Stimulated activated naive CD4-positive, alpha-beta T cell (primary cell): ENCODE measurements around the gene RYR2.
"Not testable (repeated sequence)": the region's sequence is repeated elsewhere in the genome, so short reads cannot be mapped to it uniquely, and the experiment has no call there.

Source experiments
- DNase-seq, 6 experiments: peaks; one replicate each; lab custom pipeline; 2025; lab: John Stamatoyannopoulos, UW

RYR2 gene

GRCh38 chr1:237352747-237353146 is 310.8 kb downstream of the RYR2 start:
- no peak for DNase-seq

- DNase-seq = no peak
These were observed 311.9 kb downstream of the RYR2 start for GRCh38 chr1:237353918-237354317.

GRCh38 chr1:237355022-237355421 is 313.0 kb downstream of the RYR2 start:
- no peak for DNase-seq

- DNase-seq = no peak
These were observed 316.6 kb downstream of the RYR2 start for GRCh38 chr1:237358555-237358954.

GRCh38 chr1:237367758-237368157 is 325.8 kb downstream of the RYR2 start:
- DNase-seq = no peak

- not testable (repeated sequence) for DNase-seq
These were observed 329.5 kb downstream of the RYR2 start for GRCh38 chr1:237371477-237371876.

GRCh38 chr1:237383791-237384190 is 341.8 kb downstream of the RYR2 start:
- DNase-seq = no peak

- no peak for DNase-seq
These were observed 342.2 kb downstream of the RYR2 start for GRCh38 chr1:237384213-237384612.

GRCh38 chr1:237386362-237387143 is 344.6 kb downstream of the RYR2 start:
- DNase-seq = no peak

- DNase-seq = no peak
These were observed 345.1 kb downstream of the RYR2 start for GRCh38 chr1:237387144-237387505.

- DNase-seq = no peak
These were observed 348.8 kb downstream of the RYR2 start for GRCh38 chr1:237390823-237391222.

- DNase-seq = no peak
These were observed 351.6 kb downstream of the RYR2 start for GRCh38 chr1:237393632-237394031.

- no peak for DNase-seq
These were observed 352.3 kb downstream of the RYR2 start for GRCh38 chr1:237394281-237394680.

GRCh38 chr1:237396426-237396825 is 354.4 kb downstream of the RYR2 start:
- no peak for DNase-seq

GRCh38 chr1:237398751-237399150 is 356.8 kb downstream of the RYR2 start:
- DNase-seq = no peak

- DNase-seq = no peak
These were observed 363.9 kb downstream of the RYR2 start for GRCh38 chr1:237405912-237406311.

- no peak for DNase-seq
These were observed 369.6 kb downstream of the RYR2 start for GRCh38 chr1:237411621-237412020.

- DNase-seq = no peak
These were observed 375.1 kb downstream of the RYR2 start for GRCh38 chr1:237416924-237417655.

GRCh38 chr1:237428809-237429208 is 386.8 kb downstream of the RYR2 start:
- no peak for DNase-seq

- no peak for DNase-seq
These were observed 387.3 kb downstream of the RYR2 start for GRCh38 chr1:237429252-237429651.

GRCh38 chr1:237431448-237431847 is 389.5 kb downstream of the RYR2 start:
- no peak for DNase-seq

GRCh38 chr1:237440346-237440745 is 398.4 kb downstream of the RYR2 start:
- no peak for DNase-seq

- no peak for DNase-seq
These were observed 402.3 kb downstream of the RYR2 start for GRCh38 chr1:237444120-237444790.
